K562 (cell line): ENCODE data around the gene CHST14. TPM values are rescaled to one million over a fixed set of nuclear protein-coding genes. Genes with fewer than 3 reads are reported as not detected.

Source experiments
- ATAC-seq: fragments of 200-7000 bp; cut with Tn5 transposase; 3 replicates; pipeline ENCODE4 v1.9.1; 2020; ENCODE audit warnings: moderate library complexity
- BruUV-seq: library from RNA; stranded (reverse); fragments of 400-500 nt; replicated peaks from 2 replicates; lab custom pipeline; 2021; lab: Mats Ljungman, UMichigan
- CTCF ChIA-PET: fragments of 300-600 bp; formaldehyde crosslinking; extraction: SDS; loops from one replicate; lab custom pipeline; 2021; ENCODE audit warnings: low intra/inter-chr PET ratio; lab: Yijun Ruan, JAX
- POLR2A ChIA-PET: fragments of 300-600, 350-650 bp; sonication (Branson Sonifier 250); formaldehyde crosslinking; extraction: SDS; loops from one replicate; lab custom pipeline; 2021; ENCODE audit warnings: antibody characterized with exemption, inconsistent platforms; lab: Yijun Ruan, JAX
- DNase-seq, 4 experiments: peaks; one replicate each; pipeline versions ENCODE4 v3.0.0 to v3.0.0-alpha.2; 2011 to 2018; ENCODE audit warnings: low spot score in 3 of 4, mixed read lengths in 3 of 4; ENCODE audit errors: extremely low read depth in 1 of 4
- FAIRE-seq: peaks from 2 replicates; lab custom pipeline; 2011; peaks lifted over from hg19 to GRCh38; lab: Jason Lieb, UNC
- H2AFZ ChIP-seq: 2 replicates; pipeline ENCODE4 v1.6.0; 2011; ENCODE audit warnings: low read depth, low read length, control low read depth, inconsistent platforms
- H3K27ac ChIP-seq: fragments of 200-600 bp; 3 replicates; pipeline ENCODE4 v1.8.0; 2011; ENCODE audit warnings: low read depth, mild to moderate bottlenecking, control low read depth, inconsistent platforms, low read length, moderate library complexity, mixed read lengths; ENCODE audit errors: extremely low read depth
- H3K27me3 ChIP-seq, 2 experiments: fragments of 300-600 bp in 1 of 2; 2 replicates in 1 of 2; 3 replicates in 1 of 2; pipeline versions ENCODE4 v1.6.0 to v1.8.0; 2011; ENCODE audit warnings: inconsistent platforms in 2 of 2, low read length in 2 of 2, mild to moderate bottlenecking in 1 of 2, mixed read lengths in 1 of 2, moderate library complexity in 1 of 2; ENCODE audit not compliant: control insufficient read depth in 2 of 2, insufficient read depth in 2 of 2
- H3K36me3 ChIP-seq: fragments of 300-600 bp; 3 replicates; pipeline ENCODE4 v1.8.0; 2011; ENCODE audit warnings: mild to moderate bottlenecking, low read length, inconsistent platforms; ENCODE audit not compliant: control insufficient read depth, insufficient read depth
- H3K4me1 ChIP-seq, 2 experiments: fragments of 200-600 bp in 1 of 2; replicated peaks in 1 of 2; 2 replicates in 1 of 2; 3 replicates in 1 of 2; pipeline versions ENCODE4 v1.5.1 to v1.8.0; 2011; ENCODE audit warnings: inconsistent platforms in 2 of 2, low read length in 2 of 2, mild to moderate bottlenecking in 1 of 2, mixed read lengths in 1 of 2, moderate library complexity in 1 of 2; ENCODE audit not compliant: control insufficient read depth in 2 of 2, insufficient read depth in 2 of 2
- H3K4me2 ChIP-seq: 2 replicates; pipeline ENCODE4 v1.6.1; 2011; ENCODE audit warnings: low read length, control low read depth, inconsistent platforms, mixed read lengths; ENCODE audit not compliant: insufficient read depth
- H3K4me3 ChIP-seq: fragments of 200-600 bp; sonication (generic), shearing (Covaris generic); 2 replicates; pipeline ENCODE4 v1.5.1; 2016; ENCODE audit warnings: control low read depth, inconsistent platforms
- H3K79me2 ChIP-seq: fragments of 200-600 bp; 3 replicates; pipeline ENCODE4 v1.8.0; 2011; ENCODE audit warnings: low read length, inconsistent platforms; ENCODE audit not compliant: control insufficient read depth, insufficient read depth
- H3K9ac ChIP-seq, 2 experiments: 2 replicates each; pipeline versions ENCODE4 v1.6.0 to v1.6.1; 2011; ENCODE audit warnings: low read depth in 2 of 2, low read length in 2 of 2, control low read depth in 1 of 2, inconsistent platforms in 1 of 2, mild to moderate bottlenecking in 1 of 2, mixed read lengths in 1 of 2; ENCODE audit not compliant: insufficient read depth in 1 of 2
- H3K9me1 ChIP-seq: one replicate; pipeline ENCODE4 v1.6.0; 2011; ENCODE audit warnings: inconsistent platforms, mild to moderate bottlenecking, low read length, moderate library complexity; ENCODE audit not compliant: control insufficient read depth, insufficient read depth
- H3K9me3 ChIP-seq: replicated peaks from 2 replicates; pipeline ENCODE4 v1.5.1; 2011; ENCODE audit warnings: low read depth, low read length, inconsistent platforms; ENCODE audit not compliant: control insufficient read depth, insufficient read depth
- H4K20me1 ChIP-seq: replicated peaks from 2 replicates; pipeline ENCODE4 v1.6.1; 2011; ENCODE audit warnings: low read length, inconsistent platforms, mixed read lengths; ENCODE audit not compliant: control insufficient read depth, insufficient read depth
- C11orf30 ChIP-seq: fragments of 450-650 bp; IDR thresholded peaks from 2 replicates; pipeline ENCODE4 v1.6.1; 2016; ENCODE audit warnings: low read depth, mild to moderate bottlenecking
- CBFB ChIP-seq: sonication (generic); formaldehyde crosslinking; IDR thresholded peaks from 2 replicates; pipeline ENCODE4 v1.4.0; 2020; ENCODE audit warnings: mild to moderate bottlenecking, missing genetic modification reagents
- FOXK2 ChIP-seq, 2 experiments: fragments of 450-650 bp; IDR thresholded peaks in 1 of 2; conservative IDR thresholded peaks in 1 of 2; 2 replicates each; pipeline ENCODE4 v1.6.1; 2016; ENCODE audit warnings: low read depth in 2 of 2, mild to moderate bottlenecking in 1 of 2
- MAFF ChIP-seq: IDR thresholded peaks from 2 replicates; pipeline ENCODE4 v1.6.1; 2012; ENCODE audit warnings: low read length, improper control_type of control experiment
- MAFG ChIP-seq: fragments of 450-650 bp; conservative IDR thresholded peaks from 2 replicates; pipeline ENCODE4 v1.6.1; 2016; ENCODE audit warnings: missing genetic modification characterization, missing compliant biosample characterization
- POLR2H ChIP-seq: IDR thresholded peaks from 2 replicates; pipeline ENCODE4 v1.6.1; 2016; ENCODE audit warnings: missing genetic modification characterization, low read depth, mild to moderate bottlenecking, control low read depth, missing compliant biosample characterization, moderate library complexity
- TEAD1 ChIP-seq, 2 experiments: fragments of 450-650 bp in 1 of 2; sonication (generic) in 1 of 2; formaldehyde crosslinking; IDR thresholded peaks; 2 replicates each; pipeline versions ENCODE4 v1.4.0 to v1.8.0; 2020 to 2022; ENCODE audit warnings: mild to moderate bottlenecking in 2 of 2, missing genetic modification reagents in 1 of 2
- ZBTB17 ChIP-seq: fragments of 450-650 bp; formaldehyde crosslinking; IDR thresholded peaks from 2 replicates; pipeline ENCODE4 v1.4.0; 2020; ENCODE audit warnings: mild to moderate bottlenecking
- ZNF316 ChIP-seq: fragments of 450-650 bp; IDR thresholded peaks from 2 replicates; pipeline ENCODE4 v1.6.1; 2016
- WGBS: fragments of 100-300 bp; shearing (Covaris generic); methylation state at CpG from one replicate; pipeline ENCODE4 v1.1.6; 2016; ENCODE audit warnings: low coverage, mixed read lengths; ENCODE audit not compliant: insufficient coverage; ENCODE audit errors: missing lambda C conversion rate; 5-methylcytosine and 5-hydroxymethylcytosine counted together
- in situ Hi-C: fragments of 300-500 bp; cut with MboI; formaldehyde crosslinking; loops from 4 replicates; pipeline ENCODE4 v1.15.0; 2018; ENCODE audit warnings: inconsistent platforms, mixed read lengths
- intact Hi-C: fragments of 100-400 bp; cut with micrococcal nuclease; formaldehyde crosslinking; loops from 2 replicates; pipeline ENCODE4 v1.14.2; 2022
- polyA plus RNA-seq, 8 experiments: library from polyadenylated mRNA; depleted of rRNA in 4 of 8; stranded (reverse) in 5 of 8; unstranded in 3 of 8; fragments of >200 nt; fragmentation: Nextera tagmentation in 2 of 8; fragmentation: Illumina TruSeq in 1 of 8; extraction: Ambion mirVana in 2 of 8; extraction: Trizol in 1 of 8; gene quantifications; 2 replicates each; pipeline versions ENCODE4 v1.2.1 to v1.2.3, GENCODE V29; 2011 to 2014; ENCODE audit warnings: inconsistent platforms in 1 of 8, missing spikeins in 1 of 8
- total RNA-seq, 7 experiments: library from RNA; depleted of rRNA in 6 of 7; stranded (reverse); fragments of >200 nt in 6 of 7; fragmentation: Illumina TruSeq in 2 of 7; extraction: Trizol in 2 of 7; gene quantifications; 2 replicates each; pipeline versions ENCODE4 v1.2.1 to v1.2.3, GENCODE V29; 2011 to 2021; ENCODE audit warnings: low replicate concordance in 1 of 7

Gene CHST14
- total and polyA plus RNA-seq, 9 of the 15 experiments (the other 6 are each of a cell fraction or from before 2014, with no cell fraction given) = 1.6 to 12.1 (median 4.5) TPM

DNA sequence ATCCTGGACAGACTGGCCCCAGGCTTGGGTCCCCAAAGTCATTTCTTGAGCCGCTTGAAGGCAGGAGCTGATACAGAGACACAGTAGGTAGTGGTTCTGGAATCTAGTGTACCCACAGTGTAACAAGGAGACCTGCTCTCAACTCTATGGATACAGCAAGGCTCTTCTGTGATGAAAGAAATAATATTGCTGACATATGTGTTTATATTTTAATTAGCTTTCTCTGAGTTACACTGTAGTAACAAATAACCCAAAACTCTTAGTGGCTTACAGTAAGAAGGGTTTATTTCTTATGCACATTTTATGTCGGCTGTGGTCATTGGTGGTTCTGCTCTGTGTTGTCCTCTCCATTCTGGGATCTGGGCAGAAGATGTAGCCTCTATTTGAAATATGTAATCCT, 45.5 kb downstream of the CHST14 start:
- no peak for ATAC-seq
- DNase-seq = no peak
- POLR2A ChIA-PET = no interaction called here
- no peak overlapping the region for H3K4me3 ChIP-seq
- no peaks in the 10 kb centered on the region for H4K20me1 ChIP-seq
- intact Hi-C loops (loop anchor here (10.0 kb wide), 1 partner anchor 268 kb away; no protein-coding TSS in a partner anchor), in situ Hi-C loops (no loop called here)
- H3K9me1 ChIP-seq = no peaks in the 10 kb centered on the region
- no peaks in the 10 kb centered on the region for H3K79me2 ChIP-seq
- no peaks in the 10 kb centered on the region for H3K36me3 ChIP-seq
- peaks cover 9 to 12% of the 10 kb centered on the region in 2 experiments for H3K4me1 ChIP-seq
- TF ChIP-seq ZBTB17 (CRISPR knock-in tag) (no peak), POLR2H (tag) (no peak), CBFB (CRISPR knock-in tag) (no peak), FOXK2 (conservative IDR thresholded peaks at IDR 0.05 in 1 of 2, IDR thresholded peaks at IDR 0.05 in 1 of 2; ENCODE audit: low read depth in 2 of 2) (no peak), MAFG (tag) (0 out of 2 replicates have a peak, but pooled peaks have one; percentile 13), MAFF (peak; percentile 40; the same call in 1 of the 2 replicates), TEAD1 (CRISPR knock-in tag; IDR thresholded peaks at IDR 0.05) (no peak), C11orf30 (peak; percentile 53; the same call in 1 of the 2 replicates), ZNF316 (peak; percentile 82)
- TF ChIP-seq, all 486 proteins: peak for 4
- no peak overlapping the region for H3K27ac ChIP-seq
- 42% methylated on average over 2 of the region's 2 CpGs for WGBS
- FAIRE-seq = no peak
- no peaks in the 10 kb centered on the region for H3K9me3 ChIP-seq
- no peak overlapping the region for H2AFZ ChIP-seq
- H3K9ac ChIP-seq = no peak overlapping the region
- no peak overlapping the region for H3K4me2 ChIP-seq
- no peaks in the 10 kb centered on the region for H3K27me3 ChIP-seq
- no TSS peak for BruUV-seq
- CTCF ChIA-PET = no interaction called here

Other genes starting within 250 kb of the CHST14 start
Only the 7 nearest of the 14 such genes appear.
- gene PHGR1, start 120.0 kb upstream of the CHST14 start, total RNA-seq (2014; rRNA removed) = not detected in 2 replicates
- gene PHGR1, start 120.0 kb upstream of the CHST14 start, total RNA-seq (2014; rRNA removed; fragmentation: Illumina TruSeq; extraction: Trizol) = not detected in 2 replicates
- not detected in 2 replicates for gene PHGR1, start 120.0 kb upstream of the CHST14 start, total RNA-seq (2015; rRNA removed; fragmentation: Illumina TruSeq; extraction: Trizol)
- gene PHGR1, start 120.0 kb upstream of the CHST14 start, total RNA-seq (2021) = 0.65 TPM in 1 of 2 replicates, not detected in the other
- gene PHGR1, start 120.0 kb upstream of the CHST14 start, polyA plus RNA-seq (2011; rRNA removed) = not detected in 2 replicates
- not detected in 2 replicates for gene PHGR1, start 120.0 kb upstream of the CHST14 start, polyA plus RNA-seq (2014; fragmentation: Illumina TruSeq; extraction: Trizol)
- not detected for gene PHGR1, start 120.0 kb upstream of the CHST14 start, polyA plus RNA-seq (2014; fragmentation: Nextera tagmentation; extraction: Ambion mirVana)
- not detected in 2 replicates for gene PHGR1, start 120.0 kb upstream of the CHST14 start, polyA plus RNA-seq (2014; rRNA removed)
- gene DISP2, start 112.8 kb upstream of the CHST14 start, total RNA-seq (2014; rRNA removed) = 0.08 and 0.09 TPM in 2 replicates
- gene DISP2, start 112.8 kb upstream of the CHST14 start, total RNA-seq (2014; rRNA removed; fragmentation: Illumina TruSeq; extraction: Trizol) = 0.22 and 0.29 TPM in 2 replicates
- gene DISP2, start 112.8 kb upstream of the CHST14 start, total RNA-seq (2015; rRNA removed; fragmentation: Illumina TruSeq; extraction: Trizol) = 0.11 and 0.22 TPM in 2 replicates
- gene DISP2, start 112.8 kb upstream of the CHST14 start, total RNA-seq (2021) = 0.74 and 0.89 TPM in 2 replicates
- gene DISP2, start 112.8 kb upstream of the CHST14 start, polyA plus RNA-seq (2011; rRNA removed) = 0.06 and 0.16 TPM in 2 replicates
- gene DISP2, start 112.8 kb upstream of the CHST14 start, polyA plus RNA-seq (2014; fragmentation: Illumina TruSeq; extraction: Trizol) = 0.25 and 0.29 TPM in 2 replicates
- under 1 TPM in 1 of 2 experiments, not detected in 1; 0.08 TPM for gene DISP2, start 112.8 kb upstream of the CHST14 start, polyA plus RNA-seq (2014; fragmentation: Nextera tagmentation; extraction: Ambion mirVana)
- gene DISP2, start 112.8 kb upstream of the CHST14 start, polyA plus RNA-seq (2014; rRNA removed) = 0.08 and 0.09 TPM in 2 replicates
- gene KNSTRN, start 88.3 kb upstream of the CHST14 start, total RNA-seq (2014; rRNA removed) = 51.4 and 62.3 TPM in 2 replicates
- gene KNSTRN, start 88.3 kb upstream of the CHST14 start, total RNA-seq (2014; rRNA removed; fragmentation: Illumina TruSeq; extraction: Trizol) = 88.2 and 99.8 TPM in 2 replicates
- gene KNSTRN, start 88.3 kb upstream of the CHST14 start, total RNA-seq (2015; rRNA removed; fragmentation: Illumina TruSeq; extraction: Trizol) = 85.8 and 87.3 TPM in 2 replicates
- 64.3 and 65.7 TPM in 2 replicates for gene KNSTRN, start 88.3 kb upstream of the CHST14 start, total RNA-seq (2021)
- 59.7 and 80.0 TPM in 2 replicates for gene KNSTRN, start 88.3 kb upstream of the CHST14 start, polyA plus RNA-seq (2011; rRNA removed)
- gene KNSTRN, start 88.3 kb upstream of the CHST14 start, polyA plus RNA-seq (2014; fragmentation: Illumina TruSeq; extraction: Trizol) = 74.7 and 75.0 TPM in 2 replicates
- gene KNSTRN, start 88.3 kb upstream of the CHST14 start, polyA plus RNA-seq (2014; fragmentation: Nextera tagmentation; extraction: Ambion mirVana) = 10 to 100 TPM; 48.7 to 66.3 TPM
- 61.9 and 63.9 TPM in 2 replicates for gene KNSTRN, start 88.3 kb upstream of the CHST14 start, polyA plus RNA-seq (2014; rRNA removed)
- 2.5 and 3.0 TPM in 2 replicates for gene IVD, start 65.2 kb upstream of the CHST14 start, total RNA-seq (2014; rRNA removed)
- gene IVD, start 65.2 kb upstream of the CHST14 start, total RNA-seq (2014; rRNA removed; fragmentation: Illumina TruSeq; extraction: Trizol) = 2.2 and 2.4 TPM in 2 replicates
- 1.5 and 2.0 TPM in 2 replicates for gene IVD, start 65.2 kb upstream of the CHST14 start, total RNA-seq (2015; rRNA removed; fragmentation: Illumina TruSeq; extraction: Trizol)
- 3.6 and 5.6 TPM in 2 replicates for gene IVD, start 65.2 kb upstream of the CHST14 start, total RNA-seq (2021)
- gene IVD, start 65.2 kb upstream of the CHST14 start, polyA plus RNA-seq (2011; rRNA removed) = 4.5 and 6.9 TPM in 2 replicates
- 1.1 and 1.4 TPM in 2 replicates for gene IVD, start 65.2 kb upstream of the CHST14 start, polyA plus RNA-seq (2014; fragmentation: Illumina TruSeq; extraction: Trizol)
- under 1 TPM; 0.15 to 0.45 TPM for gene IVD, start 65.2 kb upstream of the CHST14 start, polyA plus RNA-seq (2014; fragmentation: Nextera tagmentation; extraction: Ambion mirVana)
- 2.9 and 3.5 TPM in 2 replicates for gene IVD, start 65.2 kb upstream of the CHST14 start, polyA plus RNA-seq (2014; rRNA removed)
- gene BAHD1, start 30.0 kb upstream of the CHST14 start, total RNA-seq (2014; rRNA removed) = 15.2 and 20.8 TPM in 2 replicates
- gene BAHD1, start 30.0 kb upstream of the CHST14 start, total RNA-seq (2014; rRNA removed; fragmentation: Illumina TruSeq; extraction: Trizol) = 9.7 and 10.3 TPM in 2 replicates
- 11.5 and 12.3 TPM in 2 replicates for gene BAHD1, start 30.0 kb upstream of the CHST14 start, total RNA-seq (2015; rRNA removed; fragmentation: Illumina TruSeq; extraction: Trizol)
- 33.6 and 38.5 TPM in 2 replicates for gene BAHD1, start 30.0 kb upstream of the CHST14 start, total RNA-seq (2021)
- gene BAHD1, start 30.0 kb upstream of the CHST14 start, polyA plus RNA-seq (2011; rRNA removed) = 9.7 and 10.6 TPM in 2 replicates
- gene BAHD1, start 30.0 kb upstream of the CHST14 start, polyA plus RNA-seq (2014; fragmentation: Illumina TruSeq; extraction: Trizol) = 18.4 and 26.4 TPM in 2 replicates
- under 1 TPM; 0.55 to 0.80 TPM for gene BAHD1, start 30.0 kb upstream of the CHST14 start, polyA plus RNA-seq (2014; fragmentation: Nextera tagmentation; extraction: Ambion mirVana)
- 19.0 and 19.4 TPM in 2 replicates for gene BAHD1, start 30.0 kb upstream of the CHST14 start, polyA plus RNA-seq (2014; rRNA removed)
- 22.2 and 26.8 TPM in 2 replicates for gene CCDC32, start 94.1 kb downstream of the CHST14 start, total RNA-seq (2014; rRNA removed)
- gene CCDC32, start 94.1 kb downstream of the CHST14 start, total RNA-seq (2014; rRNA removed; fragmentation: Illumina TruSeq; extraction: Trizol) = 53.3 and 75.6 TPM in 2 replicates
- 21.6 and 30.7 TPM in 2 replicates for gene CCDC32, start 94.1 kb downstream of the CHST14 start, total RNA-seq (2015; rRNA removed; fragmentation: Illumina TruSeq; extraction: Trizol)
- gene CCDC32, start 94.1 kb downstream of the CHST14 start, total RNA-seq (2021) = 33.8 and 38.0 TPM in 2 replicates
- gene CCDC32, start 94.1 kb downstream of the CHST14 start, polyA plus RNA-seq (2011; rRNA removed) = 34.7 and 37.0 TPM in 2 replicates
- 28.5 and 34.1 TPM in 2 replicates for gene CCDC32, start 94.1 kb downstream of the CHST14 start, polyA plus RNA-seq (2014; fragmentation: Illumina TruSeq; extraction: Trizol)
- 10 to 100 TPM; 54.4 to 94.8 TPM for gene CCDC32, start 94.1 kb downstream of the CHST14 start, polyA plus RNA-seq (2014; fragmentation: Nextera tagmentation; extraction: Ambion mirVana)
- 35.3 and 37.1 TPM in 2 replicates for gene CCDC32, start 94.1 kb downstream of the CHST14 start, polyA plus RNA-seq (2014; rRNA removed)
- gene RPUSD2, start 98.3 kb downstream of the CHST14 start, total RNA-seq (2014; rRNA removed) = 23.4 and 36.8 TPM in 2 replicates
- gene RPUSD2, start 98.3 kb downstream of the CHST14 start, total RNA-seq (2014; rRNA removed; fragmentation: Illumina TruSeq; extraction: Trizol) = 10.0 and 14.3 TPM in 2 replicates
- gene RPUSD2, start 98.3 kb downstream of the CHST14 start, total RNA-seq (2015; rRNA removed; fragmentation: Illumina TruSeq; extraction: Trizol) = 17.5 and 18.6 TPM in 2 replicates
- 24.0 and 30.2 TPM in 2 replicates for gene RPUSD2, start 98.3 kb downstream of the CHST14 start, total RNA-seq (2021)
- gene RPUSD2, start 98.3 kb downstream of the CHST14 start, polyA plus RNA-seq (2011; rRNA removed) = 11.2 and 13.0 TPM in 2 replicates
- 13.6 and 13.7 TPM in 2 replicates for gene RPUSD2, start 98.3 kb downstream of the CHST14 start, polyA plus RNA-seq (2014; fragmentation: Illumina TruSeq; extraction: Trizol)
- 1 to 10 TPM; 3.7 to 5.0 TPM for gene RPUSD2, start 98.3 kb downstream of the CHST14 start, polyA plus RNA-seq (2014; fragmentation: Nextera tagmentation; extraction: Ambion mirVana)
- gene RPUSD2, start 98.3 kb downstream of the CHST14 start, polyA plus RNA-seq (2014; rRNA removed) = 19.6 and 20.5 TPM in 2 replicates